HG03060 (cell line): ENCODE measurements around the gene TNRC18.
"Not testable (repeated sequence)": the region's sequence is repeated elsewhere in the genome, so short reads cannot be mapped to it uniquely, and the experiment has no call there.

Experiments
- ATAC-seq: cut with Tn5 transposase; IDR thresholded peaks from one replicate; pipeline ENCODE4 v1.9.1; 2021; ENCODE audit warnings: low read depth, moderate number of reproducible peaks; ENCODE audit not compliant: unreplicated experiment

TNRC18 gene

DNA sequence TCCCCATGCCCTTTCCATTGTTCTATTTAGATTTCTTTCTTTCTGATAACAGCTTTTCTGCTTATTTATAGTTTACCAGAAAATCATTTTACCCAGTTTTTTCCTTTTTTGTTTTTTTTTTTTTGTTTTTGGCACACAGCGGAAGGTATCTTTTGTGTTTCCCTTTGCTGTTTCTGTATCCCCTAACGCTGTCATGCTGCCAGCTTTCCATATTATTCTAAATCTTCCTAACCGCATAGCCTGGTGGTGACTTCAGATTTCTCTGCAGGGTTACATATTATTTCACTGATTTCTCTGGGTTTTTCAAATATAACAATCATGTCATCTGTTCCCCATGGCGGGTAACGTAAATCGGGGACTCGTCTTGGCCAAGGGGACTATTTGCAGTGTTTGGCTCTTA lies 144.9 kb downstream of the TNRC18 start:
- no peak for ATAC-seq

DNA sequence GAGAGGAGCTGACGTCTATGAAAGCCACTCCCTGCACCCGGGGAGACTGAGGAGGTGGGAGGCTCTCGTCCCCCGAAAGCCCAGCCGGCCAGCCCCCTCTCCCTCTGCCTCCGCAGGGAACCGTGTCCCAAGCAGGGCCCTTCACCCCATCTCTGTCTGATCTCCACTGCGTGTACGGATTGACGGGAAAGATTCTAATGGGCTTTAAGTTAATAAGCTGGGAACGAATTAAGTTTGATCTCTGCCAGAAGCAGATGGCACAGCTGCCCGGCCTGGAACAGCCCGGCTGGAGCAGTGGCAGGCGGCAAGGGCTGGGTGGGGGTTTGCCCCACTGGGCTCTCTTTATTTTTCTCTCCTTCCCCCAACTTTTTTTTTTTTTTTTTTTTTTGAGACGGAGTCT lies 147.0 kb downstream of the TNRC18 start:
- ATAC-seq = no peak

DNA sequence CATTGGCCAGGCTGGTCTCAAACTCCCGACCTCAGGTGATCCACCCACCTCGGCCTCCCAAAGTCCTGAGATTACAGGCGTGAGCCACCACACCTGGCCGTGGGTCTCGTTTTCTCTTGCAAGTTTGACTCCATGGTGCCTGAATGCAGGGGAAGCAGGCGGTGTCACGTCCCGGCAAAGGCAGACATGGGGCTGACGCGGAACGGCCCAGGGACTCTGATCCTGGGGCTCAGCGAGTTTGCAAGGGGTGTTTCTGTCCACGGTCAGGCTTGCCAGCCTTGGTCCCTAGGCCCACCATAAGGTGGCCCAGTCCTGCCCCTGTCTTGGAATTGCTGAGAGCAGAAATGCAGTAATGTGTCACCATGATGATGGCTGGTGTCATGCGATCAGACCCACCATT lies 147.5 kb downstream of the TNRC18 start:
- not testable (repeated sequence) for ATAC-seq

DNA sequence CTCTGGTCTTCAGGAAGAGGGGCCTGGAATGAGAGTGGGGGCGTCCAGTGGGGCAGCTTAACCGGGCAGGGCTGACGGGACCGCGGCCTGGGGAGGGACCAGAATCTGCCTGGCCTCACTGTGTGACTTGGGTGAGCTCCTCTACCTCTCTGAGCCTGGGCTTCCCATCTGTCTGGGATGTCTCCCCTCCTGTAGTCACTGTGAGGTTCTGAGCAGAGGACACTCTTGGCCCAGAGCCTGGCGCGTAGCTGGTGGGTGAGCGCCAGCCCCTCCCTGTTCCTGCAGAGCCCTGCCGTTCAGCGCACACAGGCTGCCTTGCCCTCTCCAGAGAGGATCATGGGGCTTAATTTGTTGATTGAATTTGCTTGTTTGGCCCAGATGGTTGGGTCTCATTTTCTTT lies 148.1 kb downstream of the TNRC18 start:
- ATAC-seq = not testable (repeated sequence)

DNA sequence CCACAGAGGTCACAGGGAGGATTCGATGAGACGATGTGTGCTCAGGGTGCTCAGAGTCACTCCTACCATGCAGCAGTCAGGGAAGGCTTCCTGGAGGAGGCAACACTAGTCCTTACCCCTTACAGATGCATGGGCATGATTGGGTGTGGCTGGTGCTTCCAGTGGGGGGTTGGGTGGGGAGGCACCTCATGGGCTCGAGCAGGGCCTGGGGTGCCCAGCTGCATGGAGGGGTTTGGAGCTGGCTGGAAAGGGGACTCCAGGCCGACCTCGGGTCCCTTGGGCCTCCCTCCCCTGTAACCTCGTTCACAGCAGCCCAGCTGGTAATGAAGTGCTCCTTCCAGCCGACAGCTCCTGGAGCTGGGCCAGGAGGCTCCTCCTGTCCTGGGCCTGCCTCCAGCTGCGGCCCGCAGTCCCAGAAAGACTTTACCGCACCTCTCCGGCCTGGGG lies 148.6 kb downstream of the TNRC18 start:
- not testable (repeated sequence) for ATAC-seq

DNA sequence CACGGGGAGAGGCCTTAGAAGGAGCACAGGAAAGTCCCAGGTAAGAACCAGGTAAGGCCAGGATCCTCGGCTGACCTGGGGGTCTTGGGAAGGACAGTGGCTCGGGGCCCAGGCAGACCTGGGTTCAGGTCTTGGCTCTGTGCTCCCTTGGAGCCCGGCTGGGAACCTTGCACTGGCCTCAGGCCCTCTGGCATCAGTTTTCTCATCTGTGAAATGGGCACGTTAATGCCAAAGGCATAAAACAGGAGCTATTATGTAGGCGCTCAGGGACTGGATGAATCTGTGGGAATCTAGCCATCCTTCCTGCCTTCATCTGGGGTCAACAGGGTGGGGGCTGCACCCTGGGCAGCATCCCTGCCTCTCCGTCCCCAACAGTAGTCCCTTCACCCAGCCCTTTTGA lies 149.2 kb downstream of the TNRC18 start:
- no peak for ATAC-seq

DNA sequence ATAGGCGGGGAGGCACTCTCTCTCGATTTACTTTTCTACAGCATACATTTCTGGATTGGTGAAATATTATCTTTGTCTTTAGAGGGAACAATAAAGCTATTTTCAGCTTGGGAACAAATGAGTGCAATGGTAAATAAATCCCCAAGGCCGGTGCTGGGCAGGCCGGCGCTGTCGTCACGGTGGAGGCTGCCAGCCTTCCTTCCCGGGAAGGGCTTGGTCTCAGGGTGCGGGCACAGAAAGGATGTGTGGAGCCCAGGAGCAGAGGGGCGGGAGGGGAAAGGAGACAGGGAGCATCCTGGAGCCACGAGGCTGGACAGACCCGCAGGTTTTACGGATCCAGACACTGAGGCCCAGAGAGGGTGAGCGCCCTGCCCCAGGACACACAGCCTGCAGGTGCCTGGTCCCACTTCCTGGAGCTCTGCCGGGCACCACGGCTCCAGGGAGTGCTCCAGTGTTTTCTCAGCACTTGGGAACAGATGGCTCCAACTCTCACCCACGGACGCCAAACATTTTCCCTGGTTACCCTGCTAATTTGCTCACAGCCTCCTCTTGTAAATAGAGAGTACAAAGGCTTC lies 149.7 kb downstream of the TNRC18 start:
- not testable (repeated sequence) for ATAC-seq

DNA sequence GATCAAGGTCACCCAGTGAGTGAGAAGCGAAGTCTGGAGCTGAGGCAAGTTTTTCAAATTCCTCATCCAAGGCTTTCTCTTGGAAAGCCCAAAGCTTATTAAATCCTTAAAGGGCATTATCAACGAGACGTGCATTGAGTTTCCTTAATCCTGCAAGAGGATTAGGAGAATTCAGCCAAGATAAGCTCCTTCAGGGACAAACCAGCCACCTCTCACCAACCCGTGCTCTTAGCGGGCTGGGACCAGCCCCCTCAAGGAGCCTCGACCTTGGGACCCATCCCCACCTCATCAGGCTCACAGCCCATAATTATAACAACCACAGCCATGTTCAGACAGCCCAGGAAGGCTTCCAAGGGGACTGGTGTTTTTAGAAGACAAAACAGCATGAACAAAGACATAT lies 152.8 kb downstream of the TNRC18 start:
- ATAC-seq = no peak

DNA sequence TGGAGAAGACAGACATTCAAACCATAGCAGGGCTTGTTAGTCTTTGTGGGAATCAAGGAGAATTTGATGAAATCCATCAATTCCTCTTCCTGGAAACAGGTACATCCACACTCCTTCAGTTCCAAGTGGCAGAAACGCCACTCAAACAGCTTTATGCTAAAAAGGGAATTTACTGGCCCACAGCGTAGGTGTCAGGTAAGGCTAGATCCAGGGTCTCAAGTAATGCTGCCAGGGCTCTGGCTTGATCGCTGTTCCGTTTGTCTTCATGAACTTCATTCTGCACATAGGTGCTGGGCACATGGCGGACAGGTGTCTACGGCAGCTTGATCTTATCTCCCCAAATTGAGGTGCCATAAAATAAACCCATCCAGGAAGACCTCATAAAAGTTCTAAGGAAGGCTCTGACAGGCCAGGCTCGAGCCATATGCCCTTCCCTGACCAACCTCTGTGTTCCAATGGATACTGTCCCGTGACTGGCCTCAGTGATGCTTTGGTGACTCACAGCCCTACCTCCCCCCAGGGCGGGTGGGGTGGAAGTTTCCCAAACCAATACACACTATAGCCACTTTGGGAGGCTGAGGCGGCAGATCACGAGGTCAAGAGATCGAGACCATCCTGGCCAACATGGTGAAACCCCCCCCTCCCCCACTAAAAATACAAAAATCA lies 153.5 kb downstream of the TNRC18 start:
- ATAC-seq = not testable (repeated sequence)

DNA sequence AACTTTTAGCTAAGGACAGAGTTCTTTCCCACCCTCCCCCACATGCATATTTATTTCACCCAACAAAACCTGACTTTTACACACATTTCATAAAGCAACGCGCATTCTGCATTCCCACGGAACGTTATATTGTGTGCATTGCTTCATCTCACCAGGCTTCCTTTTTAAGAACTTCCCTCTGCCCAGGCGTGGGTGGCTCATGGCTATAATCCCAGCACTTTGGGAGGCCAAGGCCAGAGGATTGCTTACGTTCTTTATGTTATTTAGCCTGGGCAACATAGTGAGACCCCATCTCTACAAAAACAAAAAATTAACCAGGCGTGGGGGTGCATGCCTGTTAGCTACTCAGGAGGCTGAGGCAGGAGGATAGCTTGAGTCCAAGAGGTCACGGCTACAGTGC lies 155.8 kb downstream of the TNRC18 start:
- not testable (repeated sequence) for ATAC-seq

DNA sequence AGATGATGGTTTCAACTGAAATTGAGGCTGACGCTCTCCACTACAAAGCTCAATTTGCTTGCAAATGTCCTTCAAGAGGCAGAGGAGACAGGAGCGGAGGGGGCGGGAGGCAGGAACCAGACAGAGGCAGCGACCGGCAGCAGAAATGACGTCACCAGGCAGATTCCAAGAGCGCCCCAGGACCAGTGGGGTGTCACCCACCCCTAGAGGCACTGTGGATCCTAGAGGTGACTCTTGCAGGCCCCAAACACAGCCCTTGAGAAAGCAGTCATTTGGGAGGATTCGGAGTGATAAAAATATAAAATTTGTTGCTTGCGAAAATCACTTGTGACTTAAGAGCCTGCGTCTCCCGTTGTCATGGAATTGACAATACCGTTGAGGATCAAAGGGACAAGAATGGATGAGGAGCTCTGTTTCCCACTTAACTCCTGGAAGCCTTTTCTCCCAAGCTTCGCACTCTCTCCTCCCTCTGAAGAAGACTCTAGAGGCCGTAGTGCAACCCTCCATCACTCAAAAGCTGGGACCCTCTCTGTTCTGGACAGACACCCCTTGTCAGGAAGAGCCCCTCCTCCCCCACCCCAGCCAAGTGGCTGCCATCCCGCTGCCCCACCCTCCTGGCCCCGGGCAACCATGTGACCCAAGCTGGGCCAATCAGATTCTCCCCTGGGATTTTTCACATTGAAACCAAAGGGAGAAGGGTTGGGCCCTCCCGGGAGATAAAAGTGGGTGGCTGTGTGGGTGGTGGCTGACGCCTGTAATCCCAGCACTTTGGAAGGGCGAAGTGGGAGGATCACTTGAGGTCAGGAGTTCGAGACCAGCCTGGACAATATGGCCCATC lies 157.2 kb downstream of the TNRC18 start:
- ATAC-seq = no peak

DNA sequence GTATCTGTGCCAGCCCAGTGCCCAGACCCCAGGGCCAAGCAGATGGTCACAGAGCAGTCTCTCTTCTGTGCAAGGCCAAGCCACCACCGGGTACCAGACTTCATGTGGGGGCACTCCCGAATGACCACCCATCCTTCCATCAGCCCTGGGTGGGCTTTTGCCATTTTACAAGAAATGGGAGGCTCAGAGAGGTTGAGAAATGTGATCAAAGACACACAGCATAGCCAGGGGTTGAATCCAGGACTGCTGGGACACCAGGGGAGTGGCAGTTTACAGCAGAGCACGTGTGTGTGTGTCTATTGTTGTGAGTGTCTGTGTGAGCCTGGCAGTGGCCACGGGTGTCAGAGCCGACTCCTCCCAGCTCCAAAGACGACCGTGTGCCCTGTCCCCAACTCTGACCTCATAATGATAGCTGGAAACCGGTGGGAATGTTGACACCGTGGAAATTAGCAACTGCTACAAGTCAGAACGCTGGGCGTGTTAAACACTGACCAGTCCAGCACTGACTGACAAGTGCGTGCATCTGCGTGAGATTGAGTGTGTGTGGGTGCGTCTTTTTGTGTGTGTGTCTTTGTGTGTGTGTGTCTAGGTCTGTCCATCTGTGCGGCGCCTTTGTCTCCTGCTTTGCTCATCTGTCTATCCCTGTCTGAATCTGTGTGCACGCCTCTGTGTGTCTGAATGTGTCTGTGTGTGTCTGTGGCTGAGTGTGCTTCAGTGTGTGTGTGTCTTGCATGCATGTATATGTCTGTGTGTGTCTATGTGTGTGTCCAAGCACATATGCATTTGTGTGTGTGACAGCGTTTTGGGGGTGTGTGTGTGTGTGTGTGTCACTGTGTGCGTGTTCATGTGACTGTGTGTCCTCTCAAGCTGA lies 158.1 kb downstream of the TNRC18 start:
- ATAC-seq = no peak

DNA sequence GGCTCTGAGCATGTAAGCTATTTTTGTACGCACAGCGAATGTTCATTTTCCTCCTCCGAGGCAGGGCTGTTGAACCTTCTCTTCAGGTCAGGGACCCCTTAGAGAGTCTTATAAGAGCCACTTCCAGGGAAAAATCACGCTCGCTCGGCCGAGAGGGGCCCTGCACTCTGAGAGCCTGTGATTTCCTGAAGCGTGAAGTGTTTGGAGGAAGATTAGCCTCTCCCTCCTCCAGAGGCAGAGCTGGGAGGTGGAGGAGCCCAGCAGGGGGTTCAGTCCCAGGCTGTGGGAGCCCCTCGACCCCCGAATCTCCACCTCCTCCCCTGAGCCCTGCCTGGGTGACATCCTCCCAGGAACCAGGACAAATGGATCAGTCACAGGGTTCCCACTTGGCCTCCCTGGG lies 160.6 kb downstream of the TNRC18 start:
- not testable (repeated sequence) for ATAC-seq

DNA sequence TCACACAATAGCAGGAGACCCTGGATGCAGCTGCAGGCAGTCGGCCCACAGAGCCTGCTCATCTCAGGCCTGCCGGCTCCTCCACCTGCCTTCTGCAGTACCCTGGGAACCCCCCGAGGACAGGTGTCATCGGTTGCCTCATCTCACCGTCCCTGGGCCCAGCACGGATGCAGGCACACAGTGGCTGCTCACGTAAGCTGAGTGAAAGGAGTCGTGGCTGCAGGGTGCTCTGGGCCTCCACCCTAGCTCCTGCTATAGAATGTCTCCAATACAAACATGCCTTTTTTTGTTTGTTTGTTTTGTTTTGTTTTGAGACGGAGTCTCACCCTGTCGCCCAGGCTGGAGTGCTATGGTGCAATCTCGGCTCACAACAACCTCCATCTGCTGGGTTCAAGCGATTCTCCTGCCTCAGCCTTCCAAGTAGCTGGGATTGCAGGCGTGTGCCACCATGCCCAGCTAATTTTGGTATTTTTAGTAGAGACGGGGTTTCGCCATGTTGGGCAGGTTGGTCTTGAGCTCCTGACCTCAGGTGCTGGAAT lies 163.0 kb downstream of the TNRC18 start:
- ATAC-seq = not testable (repeated sequence)
